Measurements from ENCODE around the gene TNK2. TPM values are rescaled to one million over a fixed set of nuclear protein-coding genes. Genes with fewer than 3 reads are reported as not detected.
A peak's percentile ranks its signal among the peaks of the same experiment; 100 is the strongest.

Gene TNK2
- total RNA-seq, 1 experiment from 2014 or later: 72.3 TPM

DNA sequence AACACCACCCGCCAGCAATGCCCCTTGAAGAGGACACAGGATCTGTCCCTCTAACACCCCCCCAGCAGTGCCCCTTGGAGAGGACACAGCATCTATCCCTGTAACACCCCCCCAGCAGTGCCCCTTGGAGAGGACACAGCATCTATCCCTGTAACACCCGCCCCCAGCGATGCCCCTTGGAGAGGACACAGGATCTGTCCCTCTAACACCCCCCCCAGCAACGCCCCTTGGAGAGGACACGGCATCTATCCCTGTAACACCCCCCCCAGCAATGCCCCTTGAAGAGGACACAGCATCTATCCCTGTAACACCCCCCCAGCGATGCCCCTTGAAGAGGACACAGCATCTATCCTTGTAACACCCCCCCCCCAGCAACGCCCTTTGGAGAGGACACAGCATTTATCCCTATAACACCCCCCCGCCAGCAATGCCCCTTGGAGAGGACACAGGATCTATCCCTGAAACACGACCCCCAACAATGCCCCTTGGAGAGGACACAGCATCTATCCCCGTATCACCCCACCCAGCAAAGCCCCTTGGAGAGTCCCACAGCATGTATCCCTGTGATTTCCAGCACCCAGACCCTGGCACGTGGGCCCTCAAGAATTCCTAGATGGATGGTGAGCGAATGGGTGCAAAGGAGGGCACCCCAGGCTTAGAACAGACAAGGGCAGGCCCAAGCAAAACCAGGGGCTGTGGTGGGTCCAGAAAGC, 26.9 kb downstream of the TNK2 start:
- H3K36me3 ChIP-seq (ENCODE audit: control insufficient read depth, insufficient read depth, low read length): peaks cover 2% of the 10 kb centered on the region; the same call in 1 of the 2 replicates
- CTCF ChIA-PET: no interaction called here
- intact Hi-C loops (cut with micrococcal nuclease; ENCODE audit: unreplicated experiment): no loop called here
- no peaks in the 10 kb centered on the region for H3K9me3 ChIP-seq (ENCODE audit: control insufficient read depth, insufficient read depth, low read depth, low read length)
- POLR2A ChIA-PET: no interaction called here
- no peak for ATAC-seq
- no peaks in the 10 kb centered on the region for H3K4me1 ChIP-seq (ENCODE audit: control insufficient read depth, insufficient read depth, low read length)
- DNase-seq (ENCODE audit: low read depth, low spot score): no peak
- TF ChIP-seq, protein P1, sequence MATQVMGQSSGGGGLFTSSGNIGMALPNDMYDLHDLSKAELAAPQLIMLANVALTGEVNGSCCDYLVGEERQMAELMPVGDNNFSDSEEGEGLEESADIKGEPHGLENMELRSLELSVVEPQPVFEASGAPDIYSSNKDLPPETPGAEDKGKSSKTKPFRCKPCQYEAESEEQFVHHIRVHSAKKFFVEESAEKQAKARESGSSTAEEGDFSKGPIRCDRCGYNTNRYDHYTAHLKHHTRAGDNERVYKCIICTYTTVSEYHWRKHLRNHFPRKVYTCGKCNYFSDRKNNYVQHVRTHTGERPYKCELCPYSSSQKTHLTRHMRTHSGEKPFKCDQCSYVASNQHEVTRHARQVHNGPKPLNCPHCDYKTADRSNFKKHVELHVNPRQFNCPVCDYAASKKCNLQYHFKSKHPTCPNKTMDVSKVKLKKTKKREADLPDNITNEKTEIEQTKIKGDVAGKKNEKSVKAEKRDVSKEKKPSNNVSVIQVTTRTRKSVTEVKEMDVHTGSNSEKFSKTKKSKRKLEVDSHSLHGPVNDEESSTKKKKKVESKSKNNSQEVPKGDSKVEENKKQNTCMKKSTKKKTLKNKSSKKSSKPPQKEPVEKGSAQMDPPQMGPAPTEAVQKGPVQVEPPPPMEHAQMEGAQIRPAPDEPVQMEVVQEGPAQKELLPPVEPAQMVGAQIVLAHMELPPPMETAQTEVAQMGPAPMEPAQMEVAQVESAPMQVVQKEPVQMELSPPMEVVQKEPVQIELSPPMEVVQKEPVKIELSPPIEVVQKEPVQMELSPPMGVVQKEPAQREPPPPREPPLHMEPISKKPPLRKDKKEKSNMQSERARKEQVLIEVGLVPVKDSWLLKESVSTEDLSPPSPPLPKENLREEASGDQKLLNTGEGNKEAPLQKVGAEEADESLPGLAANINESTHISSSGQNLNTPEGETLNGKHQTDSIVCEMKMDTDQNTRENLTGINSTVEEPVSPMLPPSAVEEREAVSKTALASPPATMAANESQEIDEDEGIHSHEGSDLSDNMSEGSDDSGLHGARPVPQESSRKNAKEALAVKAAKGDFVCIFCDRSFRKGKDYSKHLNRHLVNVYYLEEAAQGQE (IDR thresholded peaks at IDR 0.05; ENCODE audit: insufficient read depth in 1 of 2, low read depth in 2 of 2, low read length in 1 of 2): no peak
- TF ChIP-seq, protein P2, sequence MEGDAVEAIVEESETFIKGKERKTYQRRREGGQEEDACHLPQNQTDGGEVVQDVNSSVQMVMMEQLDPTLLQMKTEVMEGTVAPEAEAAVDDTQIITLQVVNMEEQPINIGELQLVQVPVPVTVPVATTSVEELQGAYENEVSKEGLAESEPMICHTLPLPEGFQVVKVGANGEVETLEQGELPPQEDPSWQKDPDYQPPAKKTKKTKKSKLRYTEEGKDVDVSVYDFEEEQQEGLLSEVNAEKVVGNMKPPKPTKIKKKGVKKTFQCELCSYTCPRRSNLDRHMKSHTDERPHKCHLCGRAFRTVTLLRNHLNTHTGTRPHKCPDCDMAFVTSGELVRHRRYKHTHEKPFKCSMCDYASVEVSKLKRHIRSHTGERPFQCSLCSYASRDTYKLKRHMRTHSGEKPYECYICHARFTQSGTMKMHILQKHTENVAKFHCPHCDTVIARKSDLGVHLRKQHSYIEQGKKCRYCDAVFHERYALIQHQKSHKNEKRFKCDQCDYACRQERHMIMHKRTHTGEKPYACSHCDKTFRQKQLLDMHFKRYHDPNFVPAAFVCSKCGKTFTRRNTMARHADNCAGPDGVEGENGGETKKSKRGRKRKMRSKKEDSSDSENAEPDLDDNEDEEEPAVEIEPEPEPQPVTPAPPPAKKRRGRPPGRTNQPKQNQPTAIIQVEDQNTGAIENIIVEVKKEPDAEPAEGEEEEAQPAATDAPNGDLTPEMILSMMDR (IDR thresholded peaks at IDR 0.05): no peak
- TF ChIP-seq SIN3A (IDR thresholded peaks at IDR 0.05; ENCODE audit: borderline replicate concordance, insufficient read depth, low read depth, low read length): no peak
- no peak overlapping the region for H3K4me3 ChIP-seq (ENCODE audit: low read depth in 2 of 2, low read length in 2 of 2)
- BruUV-seq (replicated peaks): no TSS peak
- no peak overlapping the region for H3K27ac ChIP-seq (ENCODE audit: low read length)
- in situ Hi-C loops (cut with HindIII; ENCODE audit: low pct_unique_long_range_greater_than_20kb, low sequenced_read_pairs): no loop called here
- no peaks in the 10 kb centered on the region for H3K27me3 ChIP-seq (ENCODE audit: control insufficient read depth, insufficient read depth, low read length)

DNA sequence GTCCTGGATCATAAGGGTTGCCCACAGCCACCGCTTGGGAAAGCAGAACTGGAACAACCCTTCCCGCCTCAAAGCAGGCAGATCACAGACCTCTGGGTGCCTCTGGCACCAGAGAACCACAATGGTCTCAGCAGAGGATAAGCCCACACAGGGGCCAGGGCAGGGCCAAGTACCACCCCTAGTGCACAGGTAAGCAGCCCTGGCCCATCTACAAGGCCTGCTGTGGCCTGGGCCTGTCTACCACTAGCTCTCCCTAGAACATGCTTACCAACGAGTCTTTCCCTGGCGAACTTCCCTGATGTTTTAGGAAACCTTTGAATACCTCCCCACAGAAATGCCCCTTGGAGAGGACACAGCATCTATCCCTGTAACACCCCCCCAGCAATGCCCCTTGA, 28.3 kb downstream of the TNK2 start:
- TF ChIP-seq, protein P2 (IDR thresholded peaks at IDR 0.05): no peak
- TF ChIP-seq SIN3A (IDR thresholded peaks at IDR 0.05; ENCODE audit: borderline replicate concordance, insufficient read depth, low read depth, low read length) (no peak), POLR2AphosphoS5 (IDR thresholded peaks at IDR 0.05; ENCODE audit: low read depth, low read length) (no peak), TCF7L2 (IDR thresholded peaks at IDR 0.05; ENCODE audit: low read depth, low read length) (no peak)
- TF ChIP-seq, protein P1 (IDR thresholded peaks at IDR 0.05; ENCODE audit: insufficient read depth in 1 of 2, low read depth in 2 of 2, low read length in 1 of 2): no peak
- POLR2A ChIA-PET: no interaction called here
- Histone ChIP-seq H3K36me3 (ENCODE audit: control insufficient read depth, insufficient read depth, low read length) (peaks cover 2% of the 10 kb centered on the region; the same call in 1 of the 2 replicates), H3K27ac (ENCODE audit: low read length) (no peak overlapping the region), H3K27me3 (ENCODE audit: control insufficient read depth, insufficient read depth, low read length) (no peaks in the 10 kb centered on the region), H3K4me3 (ENCODE audit: low read depth in 2 of 2, low read length in 2 of 2) (no peak overlapping the region), H3K4me1 (ENCODE audit: control insufficient read depth, insufficient read depth, low read length) (no peaks in the 10 kb centered on the region), H3K9me3 (ENCODE audit: control insufficient read depth, insufficient read depth, low read depth, low read length) (no peaks in the 10 kb centered on the region)
- CTCF ChIA-PET: no interaction called here
- ATAC-seq (no peak), DNase-seq (ENCODE audit: low read depth, low spot score) (no peak)
- intact Hi-C loops (cut with micrococcal nuclease; ENCODE audit: unreplicated experiment): no loop called here
- in situ Hi-C loops (cut with HindIII; ENCODE audit: low pct_unique_long_range_greater_than_20kb, low sequenced_read_pairs): no loop called here
- BruUV-seq (replicated peaks): TSS peak; percentile 85

Data from Panc1 (cell line).